Measurements from ENCODE around the gene ADORA2B.

ADORA2B gene

GRCh38 chr17:16002708-16003260, 57.9 kb downstream of the ADORA2B start:
- no peak overlapping the region for H3K27ac ChIP-seq
- POLR2A ChIA-PET (ENCODE audit: low non-redundant PET), result interaction anchor here (0.7 kb wide), 1 partner anchor 25 kb away, joined by 3 read pairs; no protein-coding TSS in a partner anchor
- no peak for TF ChIP-seq CTCF (conservative IDR thresholded peaks at IDR 0.05; ENCODE audit: low read depth)
- CTCF ChIA-PET, result interaction anchor here (0.5 kb wide), 1 partner anchor 8 kb away, joined by 3 read pairs; no protein-coding TSS in a partner anchor
- DNase-seq (ENCODE audit: low spot score), result no peak

- no peak for TF ChIP-seq CTCF (conservative IDR thresholded peaks at IDR 0.05; ENCODE audit: low read depth)
- CTCF ChIA-PET, result no interaction called here
- POLR2A ChIA-PET (ENCODE audit: low non-redundant PET), result no interaction called here
These were observed 58.9 kb downstream of the ADORA2B start for GRCh38 chr17:16003841-16004240.

GRCh38 chr17:16005636-16006035, 60.7 kb downstream of the ADORA2B start:
- no peak for DNase-seq (ENCODE audit: low spot score)
- no peak for TF ChIP-seq CTCF (conservative IDR thresholded peaks at IDR 0.05; ENCODE audit: low read depth)
- ChIA-PET CTCF (no interaction called here), POLR2A (ENCODE audit: low non-redundant PET) (no interaction called here)
- no peak overlapping the region for H3K27ac ChIP-seq

More at GRCh38 chr17:16003841-16004240, 58.9 kb downstream of the ADORA2B start:
- DNase-seq (ENCODE audit: low spot score), result no peak
- H3K27ac ChIP-seq, result no peak overlapping the region

- DNase-seq (ENCODE audit: low spot score), result no peak
- no peak overlapping the region for H3K27ac ChIP-seq
- ChIA-PET POLR2A (ENCODE audit: low non-redundant PET) (no interaction called here), CTCF (no interaction called here)
- no peak for TF ChIP-seq CTCF (conservative IDR thresholded peaks at IDR 0.05; ENCODE audit: low read depth)
These were observed 62.5 kb downstream of the ADORA2B start for GRCh38 chr17:16007439-16007838.

GRCh38 chr17:16013943-16014407, 69.0 kb downstream of the ADORA2B start:
- POLR2A ChIA-PET (ENCODE audit: low non-redundant PET), result no interaction called here
- CTCF ChIA-PET, result interaction anchor here (0.5 to 2.1 kb wide), 4 partner anchors 13 to 339 kb away, joined by 3 to 11 read pairs (median 3); partner anchors contain the start of genes TTC19 and ZSWIM7

GRCh38 chr17:16019347-16019746, 74.4 kb downstream of the ADORA2B start:
- H3K27ac ChIP-seq, result no peak overlapping the region
- POLR2A ChIA-PET (ENCODE audit: low non-redundant PET), result no interaction called here
- CTCF ChIA-PET, result no interaction called here
- TF ChIP-seq CTCF (conservative IDR thresholded peaks at IDR 0.05; ENCODE audit: low read depth), result no peak
- DNase-seq (ENCODE audit: low spot score), result no peak

More at GRCh38 chr17:16013943-16014407, 69.0 kb downstream of the ADORA2B start:
- no peak overlapping the region for H3K27ac ChIP-seq
- peak; percentile 64 for DNase-seq (ENCODE audit: low spot score)
- peak; percentile 52 for TF ChIP-seq CTCF (conservative IDR thresholded peaks at IDR 0.05; ENCODE audit: low read depth)
